Activated CD8-positive, alpha-beta memory T cell treated with anti-CD3 and anti-CD28 coated beads, Interleukin-2, amount 50 U/mL, for 48 hours (primary cell): ENCODE measurements around the gene CTBP2.
"Not testable (repeated sequence)": the region's sequence is repeated elsewhere in the genome, so short reads cannot be mapped to it uniquely, and the experiment has no call there.

Source experiments
- DNase-seq: peaks from one replicate; pipeline ENCODE4 v3.0.0-alpha.2; 2020

The CTBP2 gene

GRCh38 chr10:124990671-124991625 lies 169.4 kb downstream of the CTBP2 start:
- DNase-seq: no peak

- no peak for DNase-seq
These were observed 170.8 kb downstream of the CTBP2 start for GRCh38 chr10:124989526-124989925.

DNA sequence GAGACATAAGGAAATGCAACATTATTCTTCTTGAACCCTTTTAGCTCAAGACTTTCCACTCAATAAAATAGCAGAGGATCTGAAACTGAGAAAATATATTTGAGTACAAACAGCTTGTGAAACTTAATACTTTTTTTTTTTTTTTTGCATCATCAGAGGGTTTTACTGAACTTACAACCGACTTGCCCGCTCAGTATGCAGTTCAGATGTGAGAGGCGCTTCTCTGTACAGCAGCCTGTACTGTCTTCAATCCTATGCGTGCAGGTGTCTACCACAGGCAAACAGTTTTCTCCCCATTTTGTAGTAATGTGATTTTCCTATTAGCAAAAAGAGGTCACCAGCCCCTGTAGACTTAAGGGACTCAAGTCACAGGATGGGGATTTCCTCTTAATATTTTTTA lies 171.6 kb downstream of the CTBP2 start:
- not testable (repeated sequence) for DNase-seq

DNA sequence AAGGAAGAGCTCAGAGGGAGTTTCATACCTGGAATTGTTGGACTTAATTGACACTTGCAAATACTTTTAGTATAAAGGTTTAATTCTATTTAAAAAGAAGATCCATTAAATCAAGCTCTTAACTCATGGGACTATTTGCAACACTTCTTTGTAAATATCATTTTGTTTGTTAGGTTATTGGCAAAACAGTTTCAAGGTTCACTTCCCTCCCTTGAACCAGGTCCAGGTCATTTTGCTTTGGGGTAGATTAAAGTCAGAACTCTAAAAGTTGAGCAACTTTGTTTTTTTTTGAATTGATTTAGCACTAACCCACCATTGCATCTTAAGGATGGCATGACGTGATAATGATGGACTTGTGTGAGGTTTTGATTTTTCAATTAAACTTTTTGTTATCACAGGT lies 172.6 kb downstream of the CTBP2 start:
- no peak for DNase-seq

DNA sequence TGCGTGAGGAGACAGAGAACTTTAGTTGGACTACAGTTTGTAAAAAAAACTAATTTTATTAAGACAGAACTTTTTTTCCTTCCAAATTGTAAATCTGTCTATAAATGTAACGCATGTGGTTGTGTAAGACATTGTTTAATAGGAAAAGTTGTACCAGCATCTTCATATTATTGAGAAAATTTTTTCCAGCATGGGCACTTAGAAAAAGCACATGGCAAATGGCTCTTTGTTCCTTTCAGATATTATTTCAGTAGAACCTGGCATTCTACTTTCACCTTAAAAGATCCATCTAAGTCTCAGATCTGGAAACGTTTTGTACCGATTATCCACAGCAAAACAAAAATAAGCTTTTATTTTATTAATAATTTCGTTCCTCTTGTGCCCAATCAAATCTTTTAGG lies 175.2 kb downstream of the CTBP2 start:
- no peak for DNase-seq

DNA sequence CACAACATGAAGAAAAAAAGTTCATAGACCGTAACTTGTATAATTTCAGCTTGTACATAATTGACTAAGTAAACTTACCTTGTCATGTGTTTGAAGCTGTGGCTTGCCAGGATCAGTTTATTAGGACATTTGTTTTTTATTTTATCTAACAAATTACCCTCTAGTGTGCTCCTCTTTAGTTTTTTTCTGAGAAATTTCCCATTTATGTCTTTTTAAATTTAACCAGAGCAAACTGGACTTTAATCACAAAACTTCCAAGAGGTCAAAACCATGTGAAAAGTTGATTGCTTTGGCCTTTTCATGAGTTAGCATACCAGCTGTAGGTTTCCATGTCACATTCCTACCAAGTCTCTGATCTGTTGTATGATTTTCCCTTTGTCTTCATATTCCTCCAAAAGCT lies 176.0 kb downstream of the CTBP2 start:
- no peak for DNase-seq

GRCh38 chr10:124983321-124983720 lies 177.0 kb downstream of the CTBP2 start:
- DNase-seq: no peak

DNA sequence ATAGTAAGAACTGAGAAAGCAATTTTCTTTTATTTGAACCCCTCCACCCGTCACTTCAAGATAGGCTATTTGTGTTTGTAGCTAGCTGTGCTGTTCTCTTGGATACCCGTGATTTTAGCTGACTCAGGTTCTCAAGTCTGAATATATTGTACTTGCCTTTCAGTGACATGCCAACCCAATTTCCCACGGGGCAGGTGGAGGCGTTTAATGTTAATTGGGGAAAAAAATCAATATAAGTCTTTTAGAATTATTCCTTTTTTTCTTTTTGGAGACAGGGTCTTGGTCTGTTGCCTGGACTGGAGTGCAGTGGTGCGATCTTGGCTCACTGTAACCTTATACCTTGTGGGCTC lies 182.0 kb downstream of the CTBP2 start:
- no peak for DNase-seq

GRCh38 chr10:124977648-124978375 lies 182.6 kb downstream of the CTBP2 start:
- no peak for DNase-seq

GRCh38 chr10:124977161-124977560 lies 183.2 kb downstream of the CTBP2 start:
- DNase-seq: no peak

DNA sequence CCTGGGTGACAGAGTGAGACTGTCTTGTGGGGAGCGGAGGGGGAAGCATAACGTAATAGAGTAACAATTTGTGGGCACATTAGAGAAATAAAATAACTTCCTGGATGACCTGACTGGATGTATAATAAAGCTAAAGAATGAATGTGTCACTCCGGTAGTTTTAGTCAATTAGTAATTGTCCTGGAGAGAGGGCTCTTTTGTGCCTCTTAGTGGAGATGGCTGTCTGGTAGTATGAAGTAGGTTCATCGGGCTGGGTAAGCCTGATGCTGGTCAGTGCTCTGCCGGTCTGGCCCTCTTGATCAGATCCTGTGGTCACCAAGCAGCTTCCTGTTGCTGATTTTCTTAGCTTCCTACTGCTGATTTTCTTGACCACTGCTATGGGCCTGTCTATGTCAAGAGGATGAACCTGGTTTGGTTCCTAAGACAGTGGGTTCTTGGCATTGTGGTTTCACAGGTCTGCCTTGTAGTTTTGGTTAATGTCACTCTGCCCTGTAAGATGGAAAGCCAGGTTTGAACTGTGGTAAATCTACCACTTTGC lies 184.3 kb downstream of the CTBP2 start:
- DNase-seq: no peak

- DNase-seq: no peak
These were observed 186.2 kb downstream of the CTBP2 start for GRCh38 chr10:124974131-124974530.

- DNase-seq: no peak
These were observed 187.7 kb downstream of the CTBP2 start for GRCh38 chr10:124972637-124973036.

GRCh38 chr10:124971276-124971675 lies 189.1 kb downstream of the CTBP2 start:
- no peak for DNase-seq

- no peak for DNase-seq
These were observed 193.1 kb downstream of the CTBP2 start for GRCh38 chr10:124967255-124967654.

- no peak for DNase-seq
These were observed 194.4 kb downstream of the CTBP2 start for GRCh38 chr10:124966008-124966407.

GRCh38 chr10:124963866-124964720 lies 196.3 kb downstream of the CTBP2 start:
- no peak for DNase-seq

DNA sequence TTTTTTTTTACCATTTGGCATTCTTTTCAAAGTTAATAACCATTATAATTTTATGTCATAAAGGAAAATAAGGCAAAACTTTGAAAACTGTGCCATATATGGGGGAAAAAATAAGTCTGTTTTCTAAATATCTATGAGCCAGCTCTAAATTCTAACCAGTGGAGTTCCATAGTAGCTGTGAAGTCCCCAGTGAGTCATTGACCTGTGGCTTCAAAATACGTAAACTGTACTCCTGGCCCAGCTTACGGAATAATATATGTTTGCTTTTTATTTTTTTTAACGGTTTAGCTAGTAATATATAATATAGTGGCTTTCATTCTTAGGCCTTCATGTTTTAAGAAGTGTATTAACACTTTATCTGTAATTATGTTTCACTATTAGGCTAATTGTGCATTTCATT lies 197.9 kb downstream of the CTBP2 start:
- DNase-seq: no peak

- no peak for DNase-seq
These were observed 199.2 kb downstream of the CTBP2 start for GRCh38 chr10:124961248-124961570.

DNA sequence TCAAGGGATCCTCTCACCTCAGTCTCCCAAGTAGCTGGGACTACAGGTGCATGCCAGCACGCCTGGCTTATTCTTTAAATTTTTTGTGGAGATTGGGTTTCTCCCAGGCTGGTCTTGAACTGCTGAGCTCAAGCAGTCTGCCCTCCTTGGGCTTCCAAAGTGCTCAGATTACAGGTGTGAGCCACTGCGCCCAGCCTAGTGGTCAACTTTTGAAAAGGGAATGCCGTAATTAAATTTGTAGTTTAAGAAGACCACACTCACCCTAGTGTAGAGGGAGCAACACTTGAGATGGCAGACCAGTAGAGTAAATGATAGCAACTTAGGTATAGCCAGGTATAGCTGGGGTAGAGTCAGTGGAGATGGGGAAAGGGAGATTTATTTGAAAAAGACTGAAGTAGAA lies 200.8 kb downstream of the CTBP2 start:
- no peak for DNase-seq

DNA sequence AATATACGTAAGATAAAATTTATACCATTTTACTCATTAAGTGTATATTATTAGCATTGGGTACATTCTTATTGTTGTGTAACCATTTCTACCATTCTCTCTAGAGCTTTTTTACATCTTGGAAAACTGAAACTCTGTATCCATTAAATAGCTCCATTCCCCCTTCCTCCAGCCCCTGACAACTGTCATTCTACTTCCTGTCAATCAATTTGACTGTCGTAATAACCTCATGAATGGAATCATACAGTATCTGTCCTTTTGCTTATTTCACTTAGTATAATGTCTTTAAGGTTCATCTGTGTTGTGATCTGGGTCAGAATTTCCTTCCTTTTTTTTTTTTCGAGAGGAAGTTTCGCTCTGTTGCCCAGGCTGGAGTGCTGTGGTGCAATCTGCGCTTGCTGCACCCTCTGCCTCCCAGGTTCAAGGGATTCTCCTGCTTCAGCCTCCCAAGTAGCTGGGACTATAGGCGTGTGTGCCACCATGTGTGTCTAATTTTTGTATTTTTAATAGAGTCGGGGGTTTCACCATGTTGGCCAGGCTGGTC lies 202.9 kb downstream of the CTBP2 start:
- DNase-seq: no peak

- no peak for DNase-seq
These were observed 203.6 kb downstream of the CTBP2 start for GRCh38 chr10:124956764-124957163.

- DNase-seq: no peak
These were observed 204.5 kb downstream of the CTBP2 start for GRCh38 chr10:124955868-124956267.
